HG03521 (cell line): ENCODE results near the gene DPP10.

Source experiments
- ATAC-seq: cut with Tn5 transposase; IDR thresholded peaks from one replicate; pipeline ENCODE4 v1.9.1; 2021; ENCODE audit warnings: mild to moderate bottlenecking, moderate library complexity; ENCODE audit not compliant: unreplicated experiment

Gene DPP10

DNA sequence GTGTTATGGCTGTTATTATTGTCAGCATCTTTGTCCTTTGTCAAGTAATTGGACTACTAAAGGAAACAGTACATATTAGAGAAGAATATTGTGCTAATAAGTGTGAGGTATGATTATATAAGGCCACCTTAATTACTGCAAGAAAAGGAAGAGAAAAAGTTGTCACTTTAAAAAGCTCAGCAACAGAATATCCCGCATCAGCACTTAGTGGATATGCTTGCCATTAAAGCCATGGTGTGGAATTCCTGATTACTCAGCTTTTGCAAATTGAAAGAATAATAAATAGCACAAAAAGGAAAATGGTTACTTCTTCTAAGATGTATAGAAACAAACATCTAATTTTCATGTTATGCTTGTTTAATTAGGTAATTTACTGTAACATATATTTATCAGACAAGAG is 347.5 kb downstream of the DPP10 start:
- no peak for ATAC-seq

DNA sequence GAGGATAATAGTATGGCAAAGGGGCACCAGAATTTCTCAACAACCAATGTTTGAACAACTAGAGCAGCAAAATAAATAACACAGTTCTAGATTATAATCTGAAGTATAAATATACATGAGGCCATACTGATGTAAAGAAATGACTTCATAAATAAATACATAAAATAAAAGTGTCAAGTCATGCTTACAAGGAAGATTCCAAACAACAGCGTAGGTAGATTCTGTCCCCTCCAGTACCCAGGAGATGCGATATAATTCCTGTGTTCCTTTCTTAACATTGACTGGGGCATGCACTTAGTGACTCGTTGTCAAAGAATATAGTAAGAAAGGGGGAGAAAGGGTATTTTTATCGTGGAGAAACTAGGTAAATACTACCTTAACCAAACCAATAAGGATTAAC is 355.1 kb downstream of the DPP10 start:
- no peak for ATAC-seq

DNA sequence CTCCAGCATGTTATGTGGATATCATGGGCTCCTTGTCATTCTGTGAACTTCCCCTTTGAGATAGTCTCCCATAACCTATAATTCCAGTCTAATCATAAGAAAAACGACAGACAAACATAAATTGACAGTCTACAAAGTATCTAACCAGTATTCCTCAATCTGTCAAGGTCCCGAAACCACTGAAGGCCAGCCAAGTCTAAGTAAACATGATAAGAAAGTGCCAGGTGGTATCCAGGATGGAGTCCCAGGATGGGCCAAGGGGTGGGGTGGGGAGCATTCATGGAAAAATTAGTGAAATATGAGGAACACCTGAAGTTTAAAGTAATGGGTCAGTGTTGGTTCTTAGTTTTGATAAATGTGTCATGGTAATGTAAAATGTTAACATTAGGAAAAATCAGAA is 355.5 kb downstream of the DPP10 start:
- ATAC-seq: no peak

DNA sequence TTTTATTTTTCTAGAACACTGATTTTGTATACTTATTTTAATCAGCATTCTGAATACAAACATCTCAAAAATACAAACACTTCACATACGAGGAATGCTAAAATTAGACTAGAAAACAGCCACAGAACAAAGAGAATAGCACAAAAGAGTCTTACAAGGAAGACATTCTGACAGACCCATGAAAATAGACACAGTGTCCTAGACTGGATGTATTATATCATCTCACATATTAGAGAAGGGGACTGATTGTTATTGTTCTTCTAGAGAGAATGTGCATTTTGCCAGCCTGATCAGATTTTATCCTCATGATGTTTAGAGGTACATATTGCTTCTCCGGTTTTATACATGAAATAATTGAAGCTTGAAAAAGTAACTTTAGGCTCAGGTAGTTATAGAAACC is 357.9 kb downstream of the DPP10 start:
- ATAC-seq: no peak

DNA sequence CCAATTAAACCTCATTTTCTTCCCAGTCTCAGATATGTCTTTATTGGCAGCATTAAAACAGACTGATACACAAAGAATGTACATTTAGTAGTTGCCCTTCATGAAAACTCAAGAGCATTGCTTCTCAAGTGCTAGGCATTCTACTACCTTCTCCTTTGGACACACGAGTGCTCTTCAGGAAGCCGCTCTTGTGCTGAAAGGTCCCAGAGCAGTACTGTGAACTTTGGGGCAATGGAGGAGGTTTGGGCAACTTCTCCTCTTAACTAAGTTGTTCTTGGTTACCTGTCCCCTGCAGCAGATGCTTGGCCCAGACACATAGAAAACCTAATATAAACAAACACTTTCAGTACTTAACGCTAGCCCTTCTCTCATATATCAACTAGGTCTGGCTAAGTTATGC is 362.8 kb downstream of the DPP10 start:
- ATAC-seq: no peak

DNA sequence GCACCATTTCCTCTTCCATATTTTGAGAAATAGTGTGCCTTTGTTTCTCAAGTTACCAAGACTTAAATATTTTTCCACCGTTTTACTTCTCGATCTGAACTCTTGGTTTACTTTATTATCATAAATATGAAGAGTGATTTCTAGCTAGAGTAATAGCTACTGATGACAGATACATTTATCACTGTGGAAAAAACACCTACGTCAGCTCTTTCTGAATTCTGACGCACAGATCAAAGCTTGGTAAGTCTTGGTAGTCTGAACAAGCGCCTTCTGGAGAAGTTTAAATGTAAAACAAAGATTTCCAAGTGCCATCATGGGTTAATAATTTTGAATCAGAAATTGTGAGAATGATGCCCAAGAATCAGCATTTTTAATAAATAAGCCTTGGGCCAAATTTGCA is 367.7 kb downstream of the DPP10 start:
- ATAC-seq: no peak

DNA sequence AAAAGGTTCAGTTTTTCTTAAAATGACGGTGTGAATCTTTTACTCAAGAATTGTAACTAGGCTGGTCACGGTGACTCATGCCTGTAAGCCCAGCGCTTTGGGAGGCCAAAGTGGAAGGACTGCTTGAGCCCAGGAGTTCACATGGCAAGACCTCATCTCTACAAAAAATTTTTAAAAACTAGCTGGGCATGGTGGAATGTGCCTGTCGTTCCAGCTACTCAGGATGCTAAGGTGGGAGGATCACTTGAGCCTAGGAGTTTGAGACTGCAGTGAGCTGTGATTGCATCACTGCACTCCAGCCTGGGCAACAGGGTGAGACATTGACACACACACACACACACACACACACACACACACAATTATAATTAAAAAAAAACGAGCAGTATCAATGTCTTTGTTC is 369.8 kb downstream of the DPP10 start:
- ATAC-seq: no peak

DNA sequence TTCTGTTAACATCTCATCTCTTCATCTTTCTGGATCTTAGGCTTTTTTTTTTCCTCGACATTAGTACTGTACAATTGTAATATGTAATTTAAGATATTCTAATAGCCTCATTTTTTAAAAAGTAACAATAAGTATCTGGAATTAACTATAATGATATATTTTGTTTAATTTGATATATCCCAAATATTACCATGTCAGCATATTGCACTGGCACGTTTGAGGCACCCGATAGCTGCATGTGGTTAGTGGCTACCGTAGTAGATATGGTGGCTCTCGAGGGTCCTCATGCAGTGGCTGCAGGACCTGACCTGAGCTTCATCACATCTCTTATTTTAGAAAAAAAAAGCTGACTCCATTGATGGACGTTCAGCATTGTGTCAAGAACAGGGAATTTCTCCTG is 371.9 kb downstream of the DPP10 start:
- no peak for ATAC-seq

DNA sequence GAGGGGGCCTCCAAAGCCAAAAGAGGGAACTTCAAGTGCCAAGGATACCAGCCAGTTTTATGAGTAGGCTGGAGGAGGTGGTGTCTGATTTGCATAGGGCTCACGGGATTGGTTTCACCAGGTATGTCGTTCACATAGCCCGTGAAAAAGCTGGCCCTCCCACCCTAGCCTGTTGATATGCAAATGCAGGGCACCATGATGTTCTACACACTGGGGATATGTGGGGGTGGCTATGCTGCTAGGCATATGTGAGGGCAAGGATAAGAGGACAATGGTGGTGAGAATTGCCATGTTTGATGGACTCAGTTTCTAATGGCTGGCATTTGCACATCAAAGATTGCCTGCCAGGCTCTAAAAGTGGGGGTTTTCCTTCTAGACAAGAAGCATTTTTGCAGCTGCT is 378.6 kb downstream of the DPP10 start:
- no peak for ATAC-seq

DNA sequence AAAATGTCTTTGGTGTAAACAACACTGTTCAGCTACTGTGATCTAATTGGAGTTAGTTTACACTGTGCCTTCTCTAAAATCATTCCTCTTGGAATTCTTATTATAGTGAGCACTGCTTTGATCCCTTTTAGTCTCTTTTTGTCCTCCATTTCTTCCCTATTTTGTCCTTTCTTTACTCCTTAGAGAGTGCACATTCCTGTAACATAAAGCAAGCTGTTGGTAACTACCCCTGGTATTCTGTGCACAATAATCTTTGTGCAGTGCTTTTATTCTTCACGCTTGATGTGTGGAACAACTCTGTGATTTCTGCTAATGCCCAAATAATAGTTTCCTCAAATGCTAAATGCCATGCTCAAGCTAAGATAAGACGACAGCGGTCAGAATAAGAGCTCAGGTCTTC is 401.5 kb downstream of the DPP10 start:
- ATAC-seq: no peak

DNA sequence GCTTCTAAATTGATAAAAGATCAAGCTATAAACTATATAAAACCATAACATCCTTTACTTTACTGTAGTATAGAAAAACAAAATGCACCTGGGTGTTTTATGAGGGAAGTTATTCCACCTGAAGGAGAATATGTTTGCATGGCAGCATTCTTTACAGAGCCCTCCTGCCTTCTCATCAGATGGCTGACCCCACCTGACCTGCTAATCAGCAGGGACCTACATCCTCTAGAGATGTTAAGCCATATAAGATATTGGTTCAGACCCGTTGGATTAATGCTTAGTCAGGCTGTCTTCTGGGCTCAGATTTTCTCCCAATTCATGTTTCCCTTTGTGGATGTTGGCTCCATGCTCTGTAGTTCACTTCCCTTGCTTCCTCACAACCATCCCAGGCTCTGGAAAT is 414.8 kb downstream of the DPP10 start:
- no peak for ATAC-seq

DNA sequence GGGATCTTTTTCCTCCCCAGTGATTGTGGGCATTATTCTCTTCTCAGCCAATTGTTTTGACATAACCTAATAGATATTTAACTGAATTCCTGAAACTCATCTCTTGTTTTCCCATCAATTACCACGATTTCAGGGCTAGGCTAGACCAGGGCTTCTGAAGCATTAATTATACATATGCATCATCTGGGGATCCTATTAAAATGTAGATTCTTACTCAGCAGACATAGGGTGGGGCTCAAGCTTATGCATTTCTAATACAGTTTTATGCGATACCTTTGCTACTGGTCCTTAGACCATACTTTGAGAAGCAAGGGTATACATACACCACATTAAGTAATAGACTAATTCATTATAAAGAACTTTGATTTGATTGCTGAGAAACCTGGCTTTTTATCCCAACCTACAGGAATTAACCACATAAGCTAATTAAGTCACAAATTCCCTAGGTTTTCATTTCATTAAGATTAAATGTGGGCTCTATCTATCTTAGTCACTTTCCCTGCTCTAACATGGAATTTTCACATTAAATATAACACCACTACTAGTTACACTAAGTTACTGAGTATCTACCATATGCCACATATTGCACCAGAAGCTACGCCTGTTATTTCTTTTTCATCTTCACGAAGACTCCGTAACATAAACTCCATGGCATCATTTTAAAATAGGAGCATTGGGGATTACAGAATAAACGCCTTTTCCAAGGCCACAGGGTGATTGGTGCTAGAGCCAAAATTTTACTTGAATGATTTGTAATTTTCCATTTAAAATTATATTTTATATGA is 417.5 kb downstream of the DPP10 start:
- no peak for ATAC-seq

DNA sequence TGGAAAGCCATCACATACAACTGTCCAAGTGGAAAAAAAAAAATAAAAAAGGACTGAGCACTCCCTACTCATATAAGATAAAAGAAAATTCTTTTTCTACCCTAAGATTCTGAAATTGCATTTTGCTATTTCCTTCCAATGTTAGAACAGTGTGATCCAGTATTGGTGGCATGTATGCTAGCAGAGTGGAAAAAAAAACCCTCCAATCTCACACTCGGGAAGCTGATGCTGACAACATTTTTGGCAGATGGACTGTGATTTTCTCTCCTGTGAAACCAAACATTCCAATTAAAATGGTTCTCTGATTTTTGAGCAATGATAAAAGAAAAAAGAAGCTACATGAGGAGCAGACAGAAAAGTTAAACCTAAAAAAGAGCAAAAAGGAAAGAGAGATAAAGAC is 419.8 kb downstream of the DPP10 start:
- no peak for ATAC-seq

DNA sequence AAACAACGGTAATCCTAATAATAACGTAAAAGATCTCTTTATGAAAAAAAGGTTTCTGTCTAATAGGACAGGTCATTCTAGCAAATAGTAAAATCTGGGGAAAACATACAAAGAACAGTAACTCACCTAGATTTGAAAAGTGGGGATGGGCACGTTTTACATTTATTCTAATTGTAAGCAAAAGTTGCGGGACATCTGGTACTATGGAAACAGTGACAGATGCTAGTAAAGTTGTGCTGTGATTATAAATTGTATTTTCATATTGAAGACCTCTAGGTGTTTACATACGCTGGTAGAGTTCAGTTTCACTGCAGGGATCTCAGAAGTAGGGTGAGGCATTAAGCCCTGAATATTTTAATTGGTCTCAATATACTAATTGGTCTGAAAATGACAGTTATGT is 422.5 kb downstream of the DPP10 start:
- ATAC-seq: no peak

DNA sequence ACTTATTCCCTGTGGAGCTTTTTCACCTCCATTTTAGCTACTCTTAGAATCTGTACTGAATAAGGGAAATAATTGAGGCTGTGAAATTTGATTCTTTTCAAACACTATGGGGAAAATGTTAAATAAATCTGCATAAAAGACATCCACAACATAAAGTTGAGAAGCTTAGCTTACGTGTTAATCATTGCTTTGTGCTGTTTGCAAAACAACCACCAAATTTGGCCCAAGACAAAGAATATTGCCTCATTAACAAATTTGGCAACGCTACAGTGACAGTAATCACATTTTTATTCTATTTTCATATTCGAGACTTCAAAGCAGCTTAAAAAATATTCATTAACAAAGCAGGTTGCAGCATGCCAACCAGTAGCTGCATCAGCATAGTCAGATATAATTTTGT is 437.6 kb downstream of the DPP10 start:
- no peak for ATAC-seq

DNA sequence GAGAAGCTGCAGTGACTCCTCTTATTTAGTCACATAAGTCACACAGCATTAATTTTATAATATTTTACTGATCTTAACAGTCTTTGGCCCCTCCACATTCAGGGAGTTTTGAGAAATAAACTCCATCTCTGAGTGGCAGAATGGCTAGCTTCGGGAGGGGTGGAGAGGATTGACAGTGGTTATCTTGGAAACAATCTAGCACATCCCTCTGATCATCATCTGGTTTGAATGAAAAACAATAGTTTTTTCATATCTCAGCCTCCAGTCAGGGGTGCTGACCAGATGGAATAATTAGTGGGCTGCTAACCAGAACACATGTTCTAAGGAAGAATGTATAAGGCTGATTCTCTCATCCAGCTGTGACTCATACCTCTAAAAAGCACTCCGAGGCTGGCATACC is 477.5 kb downstream of the DPP10 start:
- no peak for ATAC-seq

DNA sequence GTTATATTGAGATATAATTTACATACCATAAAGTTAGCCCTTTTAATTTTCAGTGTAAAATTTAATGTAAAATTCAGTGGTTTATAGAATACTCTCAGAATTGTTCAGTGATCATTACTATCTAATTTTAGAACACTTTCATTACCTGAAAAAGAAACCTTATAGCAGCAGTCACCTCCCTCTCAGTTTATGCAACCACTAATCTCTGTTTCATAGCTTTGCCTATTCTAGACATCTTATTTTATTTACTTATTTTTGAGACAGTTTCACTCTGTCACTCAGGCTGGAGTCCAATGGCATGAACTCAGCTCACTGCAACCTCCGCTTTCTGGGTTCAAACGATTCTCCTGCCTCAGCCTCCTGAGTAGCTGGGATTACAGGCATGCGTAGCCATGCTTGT is 479.6 kb downstream of the DPP10 start:
- ATAC-seq: no peak

DNA sequence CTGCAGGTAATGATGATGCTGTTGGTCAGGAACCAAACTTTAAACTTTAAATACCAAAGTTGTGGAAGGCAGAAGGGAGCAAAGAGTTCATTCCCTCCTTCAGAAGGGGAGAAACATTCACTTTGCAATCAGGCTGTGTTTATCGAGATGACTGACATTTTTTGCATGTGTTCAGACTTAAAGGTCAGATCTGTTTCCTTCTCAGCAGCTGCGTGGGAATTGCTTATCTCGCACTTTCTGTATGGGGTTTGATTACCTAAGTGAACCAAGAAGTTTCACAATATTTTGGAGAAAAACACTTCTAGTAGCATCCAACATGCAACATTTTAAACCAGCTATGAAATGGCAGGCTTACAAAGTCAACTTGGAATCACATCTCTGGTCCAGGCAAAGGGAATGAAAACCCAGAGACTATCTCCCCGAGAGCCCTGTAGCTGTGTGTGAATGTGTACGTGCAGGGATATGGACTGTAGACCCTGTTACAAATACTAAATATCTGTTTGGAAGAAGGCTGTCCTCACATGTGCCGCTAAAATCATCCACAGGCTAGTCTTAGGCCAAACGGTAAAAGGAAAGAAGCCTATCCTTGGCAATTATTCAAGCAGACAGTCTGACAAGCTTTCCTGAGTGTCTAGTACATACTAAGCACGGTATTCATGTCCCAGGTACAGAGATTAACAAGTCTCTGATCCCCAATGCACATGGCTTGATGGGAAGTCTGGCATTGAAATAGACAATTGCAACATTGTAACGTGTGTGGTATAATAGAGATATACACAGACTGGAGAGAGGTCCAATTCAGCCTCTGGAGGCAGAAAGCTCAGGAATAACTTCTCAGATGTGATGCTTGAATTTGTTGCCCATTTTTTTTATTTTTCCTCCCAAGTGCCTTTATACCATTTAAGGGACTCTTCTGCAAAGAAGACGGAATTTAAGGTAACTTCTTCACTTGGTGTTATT is 483.1 kb downstream of the DPP10 start:
- no peak for ATAC-seq

DNA sequence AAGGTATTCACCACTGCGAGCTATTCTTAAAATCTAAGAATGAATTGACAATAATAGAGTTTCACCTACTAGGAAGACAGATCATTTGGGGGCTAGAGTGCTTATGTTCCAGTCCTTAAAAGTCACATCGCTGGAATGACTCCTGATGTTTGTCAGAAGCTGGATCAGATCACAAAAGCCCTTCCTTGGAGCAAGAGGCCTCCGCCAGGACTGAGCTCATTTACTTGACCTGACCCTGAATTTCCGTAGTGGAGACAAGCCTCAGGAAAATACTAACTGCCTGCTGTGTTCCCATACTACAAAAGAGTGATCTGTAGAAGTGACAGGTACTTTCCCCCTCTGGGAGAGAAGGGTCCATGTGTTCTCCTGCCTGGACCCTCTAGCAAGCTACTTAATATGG is 483.9 kb downstream of the DPP10 start:
- ATAC-seq: no peak

DNA sequence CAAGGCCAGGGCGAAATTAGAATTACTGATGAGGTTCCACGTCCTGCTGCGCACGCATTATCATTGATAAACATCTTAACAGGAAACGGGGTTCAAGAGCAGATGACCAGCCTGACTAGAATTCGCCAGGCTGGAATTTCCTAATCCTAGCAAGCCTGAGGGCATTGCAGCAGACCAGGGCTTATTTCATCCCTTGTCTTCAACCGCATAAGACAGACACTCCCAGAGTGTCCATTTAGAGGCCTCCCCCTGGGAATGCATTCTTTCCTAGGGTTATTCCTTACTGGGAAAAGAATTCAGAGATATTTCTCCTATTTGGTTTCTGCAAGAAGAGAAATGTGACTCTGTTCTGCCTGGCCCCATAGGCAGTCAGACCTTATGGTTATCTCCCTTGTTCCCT is 486.8 kb downstream of the DPP10 start:
- no peak for ATAC-seq

DNA sequence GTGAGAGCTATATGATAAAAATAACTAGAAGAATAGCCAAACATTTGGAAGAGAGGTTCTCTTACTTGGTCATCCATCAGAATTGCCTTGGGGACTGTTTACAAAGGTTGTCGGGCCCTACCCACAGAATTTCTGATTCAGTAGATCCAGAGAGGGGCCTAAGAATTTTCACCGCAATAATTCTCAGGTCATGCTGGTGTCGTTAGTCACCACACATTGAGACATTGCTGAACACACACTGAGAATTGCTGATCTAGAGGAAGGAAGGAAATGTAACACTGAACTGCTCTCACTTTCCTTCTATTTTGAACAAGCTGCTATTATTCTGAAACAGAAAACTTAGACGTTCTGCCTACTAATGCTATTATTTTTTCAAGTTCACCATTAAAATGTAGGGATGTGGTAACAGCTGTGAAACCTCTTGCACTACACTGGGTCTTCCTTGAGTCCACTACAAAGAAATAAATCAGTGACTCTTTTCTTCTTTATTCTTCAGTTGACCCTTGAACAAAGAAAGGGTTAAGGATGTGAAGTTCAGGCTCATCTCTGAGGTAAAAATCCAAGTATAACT is 491.3 kb downstream of the DPP10 start:
- no peak for ATAC-seq

DNA sequence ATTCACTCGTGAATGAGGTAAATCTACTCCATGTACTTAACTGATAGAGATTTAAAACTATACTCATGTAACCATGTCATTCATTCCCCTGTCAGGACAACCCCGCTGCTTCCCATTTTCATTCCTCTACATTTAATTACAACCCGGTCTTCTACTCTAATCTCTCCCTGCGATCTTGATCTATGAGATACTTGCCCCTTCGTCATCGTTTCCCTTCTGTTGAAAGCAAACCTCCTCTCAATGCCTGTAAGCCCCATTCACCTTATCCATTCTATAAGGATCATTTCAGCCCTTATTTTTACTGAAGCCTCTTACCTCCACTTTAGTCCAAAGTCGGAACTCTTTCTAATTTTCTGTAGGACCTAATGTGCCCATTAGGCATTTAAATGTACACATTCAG is 492.6 kb downstream of the DPP10 start:
- ATAC-seq: no peak
